ENCODE measurements around the gene ERCC4.

ERCC4 gene

DNA sequence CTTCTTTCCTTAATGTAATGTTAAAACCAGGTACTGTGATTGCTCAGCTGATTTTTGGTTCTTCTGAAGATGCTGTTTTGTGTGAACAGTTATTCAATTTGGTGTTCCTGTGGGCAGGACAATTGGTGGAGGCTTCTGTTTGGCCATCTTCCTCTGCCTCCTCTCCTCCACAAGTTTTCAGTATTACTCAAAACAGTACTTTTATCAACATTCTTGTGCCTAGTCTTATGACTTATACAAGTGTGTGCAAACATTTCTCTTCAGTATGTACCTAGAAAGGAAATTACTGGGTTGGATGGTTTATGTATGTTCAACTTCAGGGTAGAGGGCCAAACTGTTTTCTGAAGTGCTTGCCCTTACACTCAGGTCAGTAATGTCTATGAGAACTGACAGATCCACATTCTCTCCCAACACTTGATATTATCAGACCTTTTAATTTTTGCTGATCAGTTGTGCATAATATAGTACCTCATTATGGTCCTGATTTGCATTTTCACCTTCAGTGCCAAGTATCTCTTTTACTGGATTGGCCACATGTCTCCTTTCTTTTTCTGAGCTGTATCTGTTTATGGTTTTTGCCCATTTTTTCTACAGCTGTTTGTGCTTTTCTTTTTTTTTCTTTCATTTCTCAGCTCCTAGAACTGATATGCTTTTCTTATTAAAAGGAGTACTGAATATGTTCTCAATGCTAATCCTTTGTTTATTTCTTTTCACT, 50.9 kb downstream of the ERCC4 start:
- no peak overlapping the region for H3K4me3 ChIP-seq (ENCODE audit: low read length)
- DNase-seq (ENCODE audit: low read depth): no peak
- TF ChIP-seq, protein P1, sequence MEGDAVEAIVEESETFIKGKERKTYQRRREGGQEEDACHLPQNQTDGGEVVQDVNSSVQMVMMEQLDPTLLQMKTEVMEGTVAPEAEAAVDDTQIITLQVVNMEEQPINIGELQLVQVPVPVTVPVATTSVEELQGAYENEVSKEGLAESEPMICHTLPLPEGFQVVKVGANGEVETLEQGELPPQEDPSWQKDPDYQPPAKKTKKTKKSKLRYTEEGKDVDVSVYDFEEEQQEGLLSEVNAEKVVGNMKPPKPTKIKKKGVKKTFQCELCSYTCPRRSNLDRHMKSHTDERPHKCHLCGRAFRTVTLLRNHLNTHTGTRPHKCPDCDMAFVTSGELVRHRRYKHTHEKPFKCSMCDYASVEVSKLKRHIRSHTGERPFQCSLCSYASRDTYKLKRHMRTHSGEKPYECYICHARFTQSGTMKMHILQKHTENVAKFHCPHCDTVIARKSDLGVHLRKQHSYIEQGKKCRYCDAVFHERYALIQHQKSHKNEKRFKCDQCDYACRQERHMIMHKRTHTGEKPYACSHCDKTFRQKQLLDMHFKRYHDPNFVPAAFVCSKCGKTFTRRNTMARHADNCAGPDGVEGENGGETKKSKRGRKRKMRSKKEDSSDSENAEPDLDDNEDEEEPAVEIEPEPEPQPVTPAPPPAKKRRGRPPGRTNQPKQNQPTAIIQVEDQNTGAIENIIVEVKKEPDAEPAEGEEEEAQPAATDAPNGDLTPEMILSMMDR (conservative IDR thresholded peaks at IDR 0.05; ENCODE audit: low read length): no peak

DNA sequence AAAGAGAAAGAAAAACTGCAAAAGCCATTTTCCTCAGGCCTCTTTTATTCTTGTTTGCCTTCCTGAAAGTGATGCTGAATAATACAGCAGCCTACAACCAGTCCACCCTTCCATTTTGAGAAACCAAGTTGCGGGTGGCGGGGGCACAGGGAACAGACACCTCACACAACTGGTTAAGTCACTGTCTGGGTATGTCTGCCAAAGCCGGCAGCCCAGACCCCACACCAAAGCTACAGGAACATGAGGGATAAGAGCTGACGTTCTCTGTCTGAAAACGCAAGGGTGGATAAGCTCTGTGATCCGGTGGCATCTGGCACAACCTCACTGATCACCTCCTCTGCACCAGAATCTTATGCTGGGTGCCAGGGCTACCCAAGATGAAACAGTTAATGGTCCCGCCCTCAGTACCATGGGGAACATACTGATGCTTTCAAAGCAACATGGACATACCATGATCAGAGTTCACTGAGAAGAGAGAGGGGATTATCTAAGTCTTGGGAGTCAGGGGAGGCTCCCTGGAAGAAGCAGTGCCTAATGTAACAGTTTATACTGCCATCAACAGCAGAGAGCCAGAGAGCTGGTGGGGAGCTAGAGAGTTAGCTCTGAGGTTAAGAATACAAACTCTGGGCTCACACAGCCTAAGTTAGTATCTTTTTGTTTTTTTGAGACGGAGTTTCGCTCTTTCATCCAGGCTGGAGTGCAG, 53.5 kb downstream of the ERCC4 start:
- TF ChIP-seq, protein P1 (conservative IDR thresholded peaks at IDR 0.05; ENCODE audit: low read length): no peak
- DNase-seq (ENCODE audit: low read depth): no peak
- no peak overlapping the region for H3K4me3 ChIP-seq (ENCODE audit: low read length)

DNA sequence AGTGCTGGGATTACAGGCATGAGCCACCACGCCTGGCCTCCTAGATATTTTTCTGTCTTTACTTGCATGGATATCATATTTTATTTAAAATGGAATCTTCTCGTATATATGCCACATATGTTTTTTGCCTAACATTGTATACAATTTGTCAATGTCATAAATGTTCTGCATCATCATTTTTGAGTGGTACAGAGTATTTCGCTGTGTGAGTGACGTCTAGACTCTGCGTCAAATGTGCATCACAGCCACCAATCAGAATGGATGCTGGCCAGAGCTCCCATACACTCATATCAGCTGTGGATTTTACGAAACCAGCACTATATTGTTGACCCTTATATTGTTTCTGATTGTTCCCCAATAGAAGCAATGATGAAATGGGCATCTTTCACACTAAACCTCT, 57.2 kb downstream of the ERCC4 start:
- TF ChIP-seq, protein P1 (conservative IDR thresholded peaks at IDR 0.05; ENCODE audit: low read length): no peak
- no peak overlapping the region for H3K4me3 ChIP-seq (ENCODE audit: low read length)
- no peak for DNase-seq (ENCODE audit: low read depth)

DNA sequence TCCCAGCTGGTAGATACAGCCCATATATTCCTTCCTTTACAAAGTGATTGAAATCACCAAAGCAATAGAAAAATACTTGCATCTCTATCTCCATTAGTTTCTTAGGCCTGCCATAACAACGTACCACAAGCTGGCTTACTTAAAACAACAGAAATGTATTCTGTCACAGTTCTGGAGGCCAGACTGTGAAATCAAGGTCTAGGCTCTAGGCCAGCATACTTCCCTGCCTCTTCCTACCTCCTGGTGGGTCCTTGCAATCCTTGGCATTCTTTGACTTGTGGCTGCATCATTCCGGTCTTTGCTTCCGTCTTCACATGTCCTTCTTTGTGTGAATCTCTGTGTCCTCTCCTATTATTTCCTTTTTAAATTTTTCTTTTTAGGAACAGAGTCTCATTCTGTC, 62.5 kb downstream of the ERCC4 start:
- H3K4me3 ChIP-seq (ENCODE audit: low read length): no peak overlapping the region
- DNase-seq (ENCODE audit: low read depth): peak; percentile 45
- TF ChIP-seq, protein P1 (conservative IDR thresholded peaks at IDR 0.05; ENCODE audit: low read length): no peak

DNA sequence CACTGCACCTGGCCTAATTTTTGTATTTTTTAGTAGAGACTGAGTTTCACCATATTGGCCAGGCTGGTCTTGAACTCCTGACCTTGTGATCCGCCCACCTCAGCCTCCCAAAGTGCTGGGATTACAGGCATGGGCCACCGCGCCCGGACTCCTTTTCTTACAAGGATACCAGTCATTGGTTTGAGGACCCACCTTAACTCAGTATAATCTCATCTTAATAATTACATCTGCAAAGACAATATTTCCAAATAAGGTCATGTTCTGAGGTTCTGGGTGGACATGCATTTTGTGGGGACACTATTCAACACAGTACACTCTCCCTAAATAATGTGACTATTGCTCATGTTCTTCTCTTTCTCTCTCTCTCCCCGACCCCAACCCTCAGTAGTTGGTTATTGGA, 63.7 kb downstream of the ERCC4 start:
- no peak for DNase-seq (ENCODE audit: low read depth)
- TF ChIP-seq, protein P1 (conservative IDR thresholded peaks at IDR 0.05; ENCODE audit: low read length): no peak

DNA sequence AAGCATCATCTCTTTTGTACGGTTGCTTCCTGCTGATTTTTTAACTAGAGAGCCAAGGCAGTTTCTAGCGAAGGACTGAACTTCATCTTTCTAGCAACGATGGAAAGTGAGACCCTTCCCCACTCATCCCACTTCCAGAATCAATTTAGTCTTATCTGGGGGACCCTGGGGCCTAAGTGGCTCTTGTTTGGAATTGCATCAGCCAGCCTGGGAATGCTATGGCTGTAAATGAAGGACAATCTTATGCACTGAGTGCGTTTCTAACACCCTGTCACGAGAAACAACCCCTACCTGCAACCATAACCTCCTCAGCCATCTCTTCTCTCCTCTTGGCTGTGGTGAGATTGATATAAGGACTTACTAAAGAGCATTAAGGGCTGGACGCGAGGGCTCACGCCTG, 64.8 kb downstream of the ERCC4 start:
- DNase-seq (ENCODE audit: low read depth): no peak
- no peak overlapping the region for H3K4me3 ChIP-seq (ENCODE audit: low read length)
- TF ChIP-seq, protein P1 (conservative IDR thresholded peaks at IDR 0.05; ENCODE audit: low read length): no peak

More for the DNA sequence above, 63.7 kb downstream of the ERCC4 start:
- H3K4me3 ChIP-seq (ENCODE audit: low read length): no peak overlapping the region

DNA sequence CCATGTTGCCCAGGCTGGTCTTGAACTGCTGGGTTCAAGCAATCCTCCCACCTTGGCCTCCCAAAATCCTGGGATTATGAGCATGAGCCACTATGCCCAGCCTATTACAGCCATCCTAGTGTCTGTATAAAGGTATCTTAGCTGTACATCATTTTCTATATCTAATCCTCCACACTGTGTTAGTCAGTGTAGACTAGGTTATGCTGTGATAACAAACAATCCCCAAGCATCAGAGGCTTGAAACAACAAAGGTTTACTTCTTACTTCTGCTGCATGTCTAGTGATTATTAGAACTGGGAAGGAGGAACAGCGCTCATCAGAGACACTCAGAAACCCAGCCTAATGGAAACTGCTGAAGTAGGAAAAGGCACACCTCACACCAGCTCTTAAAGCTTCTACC, 68.1 kb downstream of the ERCC4 start:
- H3K4me3 ChIP-seq (ENCODE audit: low read length): no peak overlapping the region
- DNase-seq (ENCODE audit: low read depth): no peak
- TF ChIP-seq, protein P1 (conservative IDR thresholded peaks at IDR 0.05; ENCODE audit: low read length): no peak
